ENCODE measurements around the gene OR4C12.
"Not testable (repeated sequence)": the region's sequence is repeated elsewhere in the genome, so short reads cannot be mapped to it uniquely, and the experiment has no call there.

GRCh38 chr11:49948701-49949100, 33.6 kb downstream of the OR4C12 start:
- not testable (repeated sequence) for TF ChIP-seq CTCF, POLR2AphosphoS5, EP300, POLR2A (IDR thresholded peaks at IDR 0.05)

Data from gastroesophageal sphincter (tissue), 3 donors.